SK-N-SH (cell line): Measurements from ENCODE around the gene TEKT5. TPM values are rescaled to one million over a fixed set of nuclear protein-coding genes. Genes with fewer than 3 reads are reported as not detected.

Experiments used
- CTCF ChIA-PET: fragments of 300-600, 350-600 bp; formaldehyde crosslinking; extraction: SDS; loops from one replicate; lab custom pipeline; 2021; lab: Yijun Ruan, JAX
- POLR2A ChIA-PET: fragments of 350-600 bp; sonication (Branson Sonifier 250); formaldehyde crosslinking; extraction: SDS; loops from one replicate; lab custom pipeline; 2020; ENCODE audit warnings: antibody characterized with exemption, inconsistent platforms; lab: Yijun Ruan, JAX
- DNase-seq: peaks from one replicate; pipeline ENCODE4 v3.0.0; 2012
- H2AFZ ChIP-seq: fragments of 200-600 bp; sonication (generic); 2 replicates; pipeline ENCODE4 v1.8.1; 2016; ENCODE audit warnings: antibody characterized with exemption, mild to moderate bottlenecking, low read depth
- H3F3A ChIP-seq: fragments of 200-600 bp; sonication (generic); replicated peaks from 2 replicates; pipeline ENCODE3; 2016; ENCODE audit warnings: antibody characterized with exemption, mild to moderate bottlenecking; ENCODE audit not compliant: insufficient read depth
- H3K27ac ChIP-seq, 2 experiments: fragments of 200-500 bp in 1 of 2; fragments of 200-600 bp in 1 of 2; sonication (Bioruptor generic) in 1 of 2; sonication (generic), shearing (Covaris generic) in 1 of 2; 2 replicates each; pipeline versions ENCODE4 v1.5.1 to v1.6.1; 2014 to 2016; ENCODE audit warnings: low read depth in 2 of 2, inconsistent platforms in 1 of 2, low read length in 1 of 2, mild to moderate bottlenecking in 1 of 2, mixed read lengths in 1 of 2
- H3K27me3 ChIP-seq: fragments of 200-600 bp; sonication (generic), shearing (Covaris generic); 2 replicates; pipeline ENCODE4 v1.6.1; 2016; ENCODE audit warnings: mixed run types; ENCODE audit not compliant: insufficient read depth
- H3K36me3 ChIP-seq, 2 experiments: fragments of 200-500 bp in 1 of 2; fragments of 200-600 bp in 1 of 2; sonication (Bioruptor generic) in 1 of 2; sonication (generic) in 1 of 2; replicated peaks in 1 of 2; 2 replicates each; pipeline versions ENCODE3 to v1.5.1; 2014 to 2016; ENCODE audit warnings: low read length in 1 of 2, mild to moderate bottlenecking in 1 of 2; ENCODE audit not compliant: insufficient read depth in 2 of 2, control insufficient read depth in 1 of 2
- H3K4me1 ChIP-seq, 2 experiments: fragments of 200-500 bp in 1 of 2; fragments of 200-600 bp in 1 of 2; sonication (Bioruptor generic) in 1 of 2; sonication (generic), shearing (Covaris generic) in 1 of 2; 2 replicates each; pipeline versions ENCODE4 v1.5.1 to v1.6.1; 2014 to 2016; ENCODE audit warnings: low read depth in 1 of 2, low read length in 1 of 2, mixed run types in 1 of 2; ENCODE audit not compliant: insufficient read depth in 2 of 2, control insufficient read depth in 1 of 2
- H3K4me2 ChIP-seq: fragments of 200-600 bp; sonication (generic), shearing (Covaris generic); 2 replicates; pipeline ENCODE4 v1.6.1; 2017; ENCODE audit warnings: mixed run types
- H3K4me3 ChIP-seq, 2 experiments: fragments of 200-500 bp in 1 of 2; fragments of 200-600 bp in 1 of 2; sonication (Bioruptor generic) in 1 of 2; sonication (generic), shearing (Covaris generic) in 1 of 2; 2 replicates each; pipeline versions ENCODE4 v1.5.1 to v1.8.1; 2014 to 2016; ENCODE audit warnings: low read depth in 2 of 2, inconsistent platforms in 1 of 2, low read length in 1 of 2, mild to moderate bottlenecking in 1 of 2, mixed read lengths in 1 of 2, moderate library complexity in 1 of 2
- H3K79me2 ChIP-seq: fragments of 200-600 bp; sonication (generic); 2 replicates; pipeline ENCODE4 v1.8.1; 2017; ENCODE audit warnings: mild to moderate bottlenecking; ENCODE audit not compliant: insufficient read depth
- H3K9ac ChIP-seq: fragments of 200-600 bp; sonication (generic); 2 replicates; pipeline ENCODE4 v1.6.1; 2017; ENCODE audit warnings: mixed run types
- H3K9me2 ChIP-seq: fragments of 200-600 bp; sonication (generic); 2 replicates; pipeline ENCODE4 v1.6.1; 2017; ENCODE audit warnings: mixed run types
- H3K9me3 ChIP-seq: fragments of 200-600 bp; sonication (generic); 2 replicates; pipeline ENCODE4 v1.6.1; 2017; ENCODE audit warnings: mixed run types, mild to moderate bottlenecking, moderate library complexity
- H4K20me1 ChIP-seq: fragments of 200-600 bp; sonication (generic); 2 replicates; pipeline ENCODE4 v1.6.1; 2017; ENCODE audit warnings: mild to moderate bottlenecking, mixed run types; ENCODE audit not compliant: insufficient read depth
- CHD2 ChIP-seq: fragments of 150-350 bp; IDR thresholded peaks from 2 replicates; pipeline ENCODE4 v1.6.1; 2018; ENCODE audit warnings: low read length; ENCODE audit not compliant: partially characterized antibody
- EP300 ChIP-seq, 2 experiments: IDR thresholded peaks; 2 replicates each; pipeline versions ENCODE4 v1.4.0 to v1.6.1; 2012; ENCODE audit warnings: borderline replicate concordance in 1 of 2, low read depth in 1 of 2, low read length in 1 of 2
- EZH2phosphoT487 ChIP-seq: fragments of 200-600 bp; sonication (generic); IDR thresholded peaks from 2 replicates; pipeline ENCODE4 v1.6.1; 2017; ENCODE audit warnings: low read depth, mixed run types, mild to moderate bottlenecking, antibody characterized with exemption, moderate library complexity, borderline replicate concordance
- FOSL2 ChIP-seq: IDR thresholded peaks from 2 replicates; pipeline ENCODE4 v1.4.0; 2012; ENCODE audit warnings: low read depth, mild to moderate bottlenecking, moderate library complexity, borderline replicate concordance
- FOXJ3 ChIP-seq: sonication (generic); formaldehyde crosslinking; IDR thresholded peaks from 2 replicates; pipeline ENCODE4 v1.5.1; 2020; ENCODE audit warnings: mild to moderate bottlenecking, missing genetic modification reagents
- FOXM1 ChIP-seq: IDR thresholded peaks from 2 replicates; pipeline ENCODE4 v1.4.0; 2012; ENCODE audit warnings: low read depth, mild to moderate bottlenecking
- GABPA ChIP-seq: IDR thresholded peaks from 2 replicates; pipeline ENCODE4 v1.4.0; 2012; ENCODE audit warnings: low read depth, mild to moderate bottlenecking
- JUND ChIP-seq: IDR thresholded peaks from 2 replicates; pipeline ENCODE4 v1.4.0; 2012
- MEF2A ChIP-seq: IDR thresholded peaks from 2 replicates; pipeline ENCODE4 v1.4.0; 2012; ENCODE audit warnings: low read depth, borderline replicate concordance
- MXI1 ChIP-seq: IDR thresholded peaks from 2 replicates; pipeline ENCODE4 v1.6.1; 2012; ENCODE audit warnings: mild to moderate bottlenecking, low read depth, low read length, improper control_type of control experiment
- NRF1 ChIP-seq: IDR thresholded peaks from 2 replicates; pipeline ENCODE4 v1.6.1; 2012; ENCODE audit warnings: low read depth, mild to moderate bottlenecking, low read length
- POLR2AphosphoS5 ChIP-seq: IDR thresholded peaks from 2 replicates; pipeline ENCODE4 v1.6.1; 2012; ENCODE audit warnings: low read depth, low read length
- SIN3A ChIP-seq: IDR thresholded peaks from 2 replicates; pipeline ENCODE4 v1.6.1; 2012; ENCODE audit warnings: low read depth, mild to moderate bottlenecking, low read length, moderate library complexity, borderline replicate concordance
- TAF1 ChIP-seq: IDR thresholded peaks from 2 replicates; pipeline ENCODE4 v1.6.1; 2012; ENCODE audit warnings: low read depth, mild to moderate bottlenecking, low read length, moderate library complexity, borderline replicate concordance
- TEAD4 ChIP-seq: IDR thresholded peaks from 2 replicates; pipeline ENCODE4 v1.4.0; 2012; ENCODE audit warnings: mild to moderate bottlenecking, borderline replicate concordance; ENCODE audit not compliant: insufficient read depth
- WGBS: methylation state at CpG from one replicate; pipeline ENCODE4 v1.1.6; 2017; ENCODE audit warnings: low lambda C conversion rate; 5-methylcytosine and 5-hydroxymethylcytosine counted together
- polyA plus RNA-seq, 3 experiments: library from polyadenylated mRNA; depleted of rRNA; stranded (reverse); fragments of >200 nt; gene quantifications; 2 replicates each; pipeline ENCODE4 v1.2.3, GENCODE V29; 2012
- TF ChIP-seq, protein P1 (sequence below): IDR thresholded peaks from 2 replicates; pipeline ENCODE4 v1.4.0; 2012; ENCODE audit warnings: low read depth
- TF ChIP-seq, protein P2 (sequence below): IDR thresholded peaks from 2 replicates; pipeline ENCODE4 v1.4.0; 2012; ENCODE audit warnings: low read depth, borderline replicate concordance
- TF ChIP-seq, protein P3 (sequence below): fragments of 200-600 bp; sonication (generic); IDR thresholded peaks from 2 replicates; pipeline ENCODE4 v1.6.1; 2017; ENCODE audit warnings: antibody characterized with exemption, mild to moderate bottlenecking, moderate library complexity
- TF ChIP-seq, protein P4 (sequence below): fragments of 150-350 bp; IDR thresholded peaks from 2 replicates; pipeline ENCODE4 v1.6.1; 2016; ENCODE audit warnings: mild to moderate bottlenecking, low read depth, low read length
- TF ChIP-seq, protein P5 (sequence below): fragments of 150-350 bp; IDR thresholded peaks from 2 replicates; pipeline ENCODE4 v1.6.1; 2017; ENCODE audit warnings: antibody characterized with exemption, low read length, low read depth, borderline replicate concordance

Gene TEKT5
- polyA plus RNA-seq, 1 of the 3 experiments (the other 2 are of a cell fraction), result not detected

DNA sequence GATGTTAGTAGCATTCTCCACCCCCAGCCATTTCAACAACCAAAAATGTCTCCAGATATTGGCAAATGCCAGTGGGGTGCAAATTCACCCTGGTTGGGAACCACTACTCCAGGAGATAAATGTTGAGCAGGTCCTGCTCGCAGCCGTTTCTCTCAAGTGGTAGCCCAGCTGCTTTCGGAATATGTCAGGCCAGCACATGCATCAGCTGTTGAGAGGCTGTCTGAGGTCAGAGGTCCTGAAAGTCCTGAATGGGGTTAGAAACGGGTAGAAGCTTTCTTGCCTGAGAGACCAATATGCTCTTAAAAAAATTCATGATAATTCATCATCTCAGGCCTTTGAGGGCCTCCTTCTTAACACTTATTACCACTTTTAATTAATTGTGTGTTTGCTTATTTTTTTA lies 31.0 kb downstream of the TEKT5 start (continued):
- TF ChIP-seq, protein P1, sequence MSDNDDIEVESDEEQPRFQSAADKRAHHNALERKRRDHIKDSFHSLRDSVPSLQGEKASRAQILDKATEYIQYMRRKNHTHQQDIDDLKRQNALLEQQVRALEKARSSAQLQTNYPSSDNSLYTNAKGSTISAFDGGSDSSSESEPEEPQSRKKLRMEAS, result no peak

DNA sequence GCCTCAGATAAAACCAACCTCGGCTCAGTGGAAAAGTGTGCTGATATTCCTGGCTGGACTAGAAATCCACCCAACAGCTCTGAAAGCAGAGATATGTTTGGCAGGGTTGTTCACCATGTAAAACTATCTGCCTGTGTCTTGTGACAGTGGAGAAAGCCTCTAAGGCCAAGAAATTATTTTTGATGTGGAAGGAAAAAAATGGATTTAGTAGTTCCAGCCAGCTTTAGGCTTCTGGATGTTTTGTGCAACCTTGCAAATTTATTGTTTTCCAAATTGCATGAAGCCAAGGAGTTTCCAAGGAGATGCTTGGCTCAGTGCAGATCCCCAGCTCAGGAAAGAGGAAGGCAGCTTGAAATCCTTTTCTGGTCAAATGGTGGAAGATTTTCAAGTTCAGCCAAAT lies 31.6 kb downstream of the TEKT5 start:
- Histone ChIP-seq H4K20me1 (no peaks in the 10 kb centered on the region), H3K4me3 (no peak overlapping the region), H3K9me2 (no peaks in the 10 kb centered on the region), H3K27ac (no peak overlapping the region), H3K27me3 (no peaks in the 10 kb centered on the region), H2AFZ (no peak overlapping the region), H3K36me3 (no peaks in the 10 kb centered on the region), H3K9ac (no peak overlapping the region), H3K4me1 (no peaks in the 10 kb centered on the region), H3K4me2 (no peak overlapping the region), H3K79me2 (no peaks in the 10 kb centered on the region), H3F3A (no peaks in the 10 kb centered on the region), H3K9me3 (no peaks in the 10 kb centered on the region)
- POLR2A ChIA-PET, result no interaction called here
- DNase-seq, result no peak
- TF ChIP-seq EZH2phosphoT487 (no peak), JUND (no peak), FOSL2 (no peak), FOXM1 (no peak), MEF2A (no peak), MXI1 (no peak), TAF1 (no peak), FOXJ3 (CRISPR knock-in tag) (no peak), NRF1 (no peak), GABPA (no peak), SIN3A (no peak), TEAD4 (no peak), EP300 (IDR thresholded peaks at IDR 0.05; ENCODE audit: borderline replicate concordance in 1 of 2, low read depth in 1 of 2, low read length in 1 of 2) (no peak), POLR2AphosphoS5 (no peak), CHD2 (no peak)
- TF ChIP-seq, protein P2, sequence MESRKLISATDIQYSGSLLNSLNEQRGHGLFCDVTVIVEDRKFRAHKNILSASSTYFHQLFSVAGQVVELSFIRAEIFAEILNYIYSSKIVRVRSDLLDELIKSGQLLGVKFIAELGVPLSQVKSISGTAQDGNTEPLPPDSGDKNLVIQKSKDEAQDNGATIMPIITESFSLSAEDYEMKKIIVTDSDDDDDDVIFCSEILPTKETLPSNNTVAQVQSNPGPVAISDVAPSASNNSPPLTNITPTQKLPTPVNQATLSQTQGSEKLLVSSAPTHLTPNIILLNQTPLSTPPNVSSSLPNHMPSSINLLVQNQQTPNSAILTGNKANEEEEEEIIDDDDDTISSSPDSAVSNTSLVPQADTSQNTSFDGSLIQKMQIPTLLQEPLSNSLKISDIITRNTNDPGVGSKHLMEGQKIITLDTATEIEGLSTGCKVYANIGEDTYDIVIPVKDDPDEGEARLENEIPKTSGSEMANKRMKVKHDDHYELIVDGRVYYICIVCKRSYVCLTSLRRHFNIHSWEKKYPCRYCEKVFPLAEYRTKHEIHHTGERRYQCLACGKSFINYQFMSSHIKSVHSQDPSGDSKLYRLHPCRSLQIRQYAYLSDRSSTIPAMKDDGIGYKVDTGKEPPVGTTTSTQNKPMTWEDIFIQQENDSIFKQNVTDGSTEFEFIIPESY, result no peak
- TF ChIP-seq, protein P3, sequence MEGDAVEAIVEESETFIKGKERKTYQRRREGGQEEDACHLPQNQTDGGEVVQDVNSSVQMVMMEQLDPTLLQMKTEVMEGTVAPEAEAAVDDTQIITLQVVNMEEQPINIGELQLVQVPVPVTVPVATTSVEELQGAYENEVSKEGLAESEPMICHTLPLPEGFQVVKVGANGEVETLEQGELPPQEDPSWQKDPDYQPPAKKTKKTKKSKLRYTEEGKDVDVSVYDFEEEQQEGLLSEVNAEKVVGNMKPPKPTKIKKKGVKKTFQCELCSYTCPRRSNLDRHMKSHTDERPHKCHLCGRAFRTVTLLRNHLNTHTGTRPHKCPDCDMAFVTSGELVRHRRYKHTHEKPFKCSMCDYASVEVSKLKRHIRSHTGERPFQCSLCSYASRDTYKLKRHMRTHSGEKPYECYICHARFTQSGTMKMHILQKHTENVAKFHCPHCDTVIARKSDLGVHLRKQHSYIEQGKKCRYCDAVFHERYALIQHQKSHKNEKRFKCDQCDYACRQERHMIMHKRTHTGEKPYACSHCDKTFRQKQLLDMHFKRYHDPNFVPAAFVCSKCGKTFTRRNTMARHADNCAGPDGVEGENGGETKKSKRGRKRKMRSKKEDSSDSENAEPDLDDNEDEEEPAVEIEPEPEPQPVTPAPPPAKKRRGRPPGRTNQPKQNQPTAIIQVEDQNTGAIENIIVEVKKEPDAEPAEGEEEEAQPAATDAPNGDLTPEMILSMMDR, result no peak
- TF ChIP-seq, protein P4, sequence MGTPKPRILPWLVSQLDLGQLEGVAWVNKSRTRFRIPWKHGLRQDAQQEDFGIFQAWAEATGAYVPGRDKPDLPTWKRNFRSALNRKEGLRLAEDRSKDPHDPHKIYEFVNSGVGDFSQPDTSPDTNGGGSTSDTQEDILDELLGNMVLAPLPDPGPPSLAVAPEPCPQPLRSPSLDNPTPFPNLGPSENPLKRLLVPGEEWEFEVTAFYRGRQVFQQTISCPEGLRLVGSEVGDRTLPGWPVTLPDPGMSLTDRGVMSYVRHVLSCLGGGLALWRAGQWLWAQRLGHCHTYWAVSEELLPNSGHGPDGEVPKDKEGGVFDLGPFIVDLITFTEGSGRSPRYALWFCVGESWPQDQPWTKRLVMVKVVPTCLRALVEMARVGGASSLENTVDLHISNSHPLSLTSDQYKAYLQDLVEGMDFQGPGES, result no peak
- TF ChIP-seq, protein P5, sequence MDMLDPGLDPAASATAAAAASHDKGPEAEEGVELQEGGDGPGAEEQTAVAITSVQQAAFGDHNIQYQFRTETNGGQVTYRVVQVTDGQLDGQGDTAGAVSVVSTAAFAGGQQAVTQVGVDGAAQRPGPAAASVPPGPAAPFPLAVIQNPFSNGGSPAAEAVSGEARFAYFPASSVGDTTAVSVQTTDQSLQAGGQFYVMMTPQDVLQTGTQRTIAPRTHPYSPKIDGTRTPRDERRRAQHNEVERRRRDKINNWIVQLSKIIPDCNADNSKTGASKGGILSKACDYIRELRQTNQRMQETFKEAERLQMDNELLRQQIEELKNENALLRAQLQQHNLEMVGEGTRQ, result no peak
- CTCF ChIA-PET, result interaction anchor here (0.5 to 1.2 kb wide), 2 partner anchors 44 to 475 kb away, joined by 3 read pairs; no protein-coding TSS in a partner anchor
- 10% methylated on average over 1 of the region's 1 CpG for WGBS
